Fibroblast of lung (primary cell): ENCODE measurements around the gene HSPA2. TPM values are rescaled to one million over a fixed set of nuclear protein-coding genes. Genes with fewer than 3 reads are reported as not detected.

Source experiments
- DNase-seq, 2 donors: peaks; one replicate each; pipeline versions ENCODE4 v3.0.0 to v3.0.0-alpha.2; 2010; ENCODE audit warnings: low read depth in 2 of 2
- H2AFZ ChIP-seq: 2 replicates; pipeline ENCODE4 v1.5.1; 2012; ENCODE audit warnings: low read length, control low read depth, inconsistent platforms
- H3K27ac ChIP-seq: 2 replicates; pipeline ENCODE4 v1.5.1; 2011; ENCODE audit warnings: low read length, control low read depth; ENCODE audit not compliant: insufficient read depth
- H3K27me3 ChIP-seq: 2 replicates; pipeline ENCODE4 v1.5.1; 2011; ENCODE audit warnings: mild to moderate bottlenecking, low read length; ENCODE audit not compliant: control insufficient read depth, insufficient read depth
- H3K36me3 ChIP-seq: 2 replicates; pipeline ENCODE4 v1.5.1; 2011; ENCODE audit warnings: low read length; ENCODE audit not compliant: control insufficient read depth, insufficient read depth
- H3K4me1 ChIP-seq: 2 replicates; pipeline ENCODE4 v1.5.1; 2011; ENCODE audit warnings: low read length; ENCODE audit not compliant: control insufficient read depth, insufficient read depth; ENCODE audit errors: extremely low read depth
- H3K4me2 ChIP-seq: 2 replicates; pipeline ENCODE4 v1.5.1; 2011; ENCODE audit warnings: low read length, control low read depth; ENCODE audit not compliant: insufficient read depth; ENCODE audit errors: extremely low read depth
- H3K4me3 ChIP-seq, 4 experiments: fragments of 200-600 bp in 1 of 4; sonication (generic) in 1 of 4; replicated peaks in 1 of 4; 2 replicates each; pipeline ENCODE4 v1.5.1; 2011 to 2016; ENCODE audit warnings: low read length in 4 of 4, low read depth in 3 of 4, mild to moderate bottlenecking in 3 of 4, control low read depth in 2 of 4, inconsistent platforms in 1 of 4, mixed read lengths in 1 of 4; ENCODE audit not compliant: insufficient read depth in 1 of 4; ENCODE audit errors: control extremely low read depth in 1 of 4
- H3K79me2 ChIP-seq: 2 replicates; pipeline ENCODE4 v1.5.1; 2012; ENCODE audit warnings: mild to moderate bottlenecking, low read length, inconsistent platforms; ENCODE audit not compliant: control insufficient read depth, insufficient read depth
- H3K9ac ChIP-seq: 2 replicates; pipeline ENCODE4 v1.5.1; 2011; ENCODE audit warnings: mild to moderate bottlenecking, low read length, control low read depth; ENCODE audit not compliant: insufficient read depth
- H3K9me3 ChIP-seq: 2 replicates; pipeline ENCODE4 v1.5.1; 2012; ENCODE audit warnings: low read depth, low read length; ENCODE audit not compliant: control insufficient read depth, insufficient read depth
- H4K20me1 ChIP-seq: 2 replicates; pipeline ENCODE4 v1.5.1; 2011; ENCODE audit warnings: low read length; ENCODE audit not compliant: control insufficient read depth, insufficient read depth; ENCODE audit errors: extremely low read depth
- EZH2 ChIP-seq: IDR thresholded peaks from 2 replicates; pipeline ENCODE4 v1.5.1; 2012; ENCODE audit warnings: low read length, control low read depth, mild to moderate bottlenecking; ENCODE audit errors: missing control alignments
- polyA plus RNA-seq, 2 donors: library from polyadenylated mRNA; depleted of rRNA in 1 of 2; stranded (reverse) in 1 of 2; unstranded in 1 of 2; fragments of >200 nt; gene quantifications; 2 replicates each; pipeline ENCODE4 v1.2.1, GENCODE V29; 2011 to 2012; ENCODE audit warnings: missing spikeins in 1 of 2
- total RNA-seq: library from RNA; depleted of rRNA; stranded (reverse); fragments of >200 nt; gene quantifications from 2 replicates; pipeline ENCODE4 v1.2.1, GENCODE V29; 2014
- TF ChIP-seq, protein P1 (sequence below), 2 donors: IDR thresholded peaks in 1 of 2; conservative IDR thresholded peaks in 1 of 2; 1 replicate in 1 of 2; 2 replicates in 1 of 2; pipeline ENCODE4 v1.5.1; 2011 to 2012; ENCODE audit warnings: low read length in 2 of 2, control low read depth in 1 of 2, inconsistent platforms in 1 of 2, low read depth in 1 of 2, mild to moderate bottlenecking in 1 of 2

The HSPA2 gene
- total and polyA plus RNA-seq, 2 donors (not counting 1 experiment from before 2014, with no cell fraction given), result 9.9 to 50.0 TPM

DNA sequence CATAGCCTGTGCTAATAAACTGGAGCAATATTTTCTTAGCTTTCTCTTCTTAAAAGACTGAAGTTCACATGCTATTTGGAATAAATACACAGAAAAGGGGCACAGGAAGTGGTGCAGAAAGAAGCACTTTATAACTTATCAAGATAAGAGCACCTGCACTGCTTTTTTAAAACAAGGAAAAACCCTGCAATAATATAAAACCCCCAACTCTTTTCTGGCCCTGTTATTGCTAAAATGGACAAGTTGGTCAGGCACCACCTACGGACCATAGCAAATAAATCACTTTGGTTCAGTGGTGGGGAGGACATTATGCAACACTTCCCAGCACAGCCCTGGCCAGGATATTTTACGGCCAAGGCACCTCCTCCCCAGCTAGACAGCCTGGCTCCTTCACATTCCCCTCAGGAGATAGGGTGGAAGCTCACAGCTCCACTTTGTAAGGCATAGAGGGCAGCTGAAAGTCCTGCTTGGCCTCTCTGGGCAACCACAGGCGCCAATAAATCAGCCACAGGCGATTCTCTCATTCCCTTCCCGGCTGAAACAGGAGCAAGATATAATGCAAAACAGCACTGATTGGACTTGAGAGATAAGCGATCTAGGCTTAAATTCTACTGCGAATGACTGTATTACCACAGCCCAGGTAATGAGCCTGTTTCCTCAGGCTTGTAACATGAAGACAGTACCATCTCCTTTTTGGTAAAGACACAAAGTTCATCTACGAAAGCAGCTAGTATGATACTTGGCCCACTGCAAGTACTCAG lies 39.0 kb upstream of the HSPA2 start:
- Histone ChIP-seq H2AFZ (no peak overlapping the region), H3K9me3 (no peaks in the 10 kb centered on the region), H3K36me3 (no peaks in the 10 kb centered on the region), H3K4me2 (peak overlapping the region; percentile 86), H4K20me1 (peaks cover 4% of the 10 kb centered on the region), H3K27ac (peak overlapping the region; percentile 98), H3K9ac (no peak overlapping the region), H3K27me3 (no peaks in the 10 kb centered on the region), H3K79me2 (peaks cover 33% of the 10 kb centered on the region), H3K4me1 (peaks cover 6% of the 10 kb centered on the region), H3K4me3 (peak overlapping the region in 3 of 4 experiments; percentile 12 to 92 (median 86))
- peak; percentile 63 to 82 for DNase-seq
- TF ChIP-seq, protein P1, sequence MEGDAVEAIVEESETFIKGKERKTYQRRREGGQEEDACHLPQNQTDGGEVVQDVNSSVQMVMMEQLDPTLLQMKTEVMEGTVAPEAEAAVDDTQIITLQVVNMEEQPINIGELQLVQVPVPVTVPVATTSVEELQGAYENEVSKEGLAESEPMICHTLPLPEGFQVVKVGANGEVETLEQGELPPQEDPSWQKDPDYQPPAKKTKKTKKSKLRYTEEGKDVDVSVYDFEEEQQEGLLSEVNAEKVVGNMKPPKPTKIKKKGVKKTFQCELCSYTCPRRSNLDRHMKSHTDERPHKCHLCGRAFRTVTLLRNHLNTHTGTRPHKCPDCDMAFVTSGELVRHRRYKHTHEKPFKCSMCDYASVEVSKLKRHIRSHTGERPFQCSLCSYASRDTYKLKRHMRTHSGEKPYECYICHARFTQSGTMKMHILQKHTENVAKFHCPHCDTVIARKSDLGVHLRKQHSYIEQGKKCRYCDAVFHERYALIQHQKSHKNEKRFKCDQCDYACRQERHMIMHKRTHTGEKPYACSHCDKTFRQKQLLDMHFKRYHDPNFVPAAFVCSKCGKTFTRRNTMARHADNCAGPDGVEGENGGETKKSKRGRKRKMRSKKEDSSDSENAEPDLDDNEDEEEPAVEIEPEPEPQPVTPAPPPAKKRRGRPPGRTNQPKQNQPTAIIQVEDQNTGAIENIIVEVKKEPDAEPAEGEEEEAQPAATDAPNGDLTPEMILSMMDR (conservative IDR thresholded peaks at IDR 0.05 in 1 of 2, IDR thresholded peaks at IDR 0.05 in 1 of 2; ENCODE audit: low read depth in 1 of 2, low read length in 2 of 2), result no peak
- TF ChIP-seq EZH2, result no peak

DNA sequence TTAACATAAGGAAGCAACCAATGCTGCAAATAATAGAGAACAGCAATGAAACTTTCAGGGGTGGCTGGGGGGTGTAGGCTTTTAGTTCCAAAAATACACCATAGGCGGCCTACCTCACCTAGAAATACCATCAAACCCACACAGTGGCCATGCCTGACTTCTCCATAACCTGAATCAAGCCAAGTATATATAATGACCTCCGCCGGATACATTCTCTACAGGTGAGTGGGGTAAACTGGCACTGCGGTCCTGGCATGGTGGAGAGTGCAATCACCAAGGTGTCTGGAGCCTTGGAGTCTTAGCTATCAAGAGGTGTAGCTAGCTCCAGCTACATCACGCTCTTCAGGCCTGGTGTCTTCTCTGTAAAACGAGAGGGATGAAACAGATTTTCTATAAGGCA lies 38.1 kb upstream of the HSPA2 start:
- DNase-seq, result no peak
- Histone ChIP-seq H3K36me3 (no peaks in the 10 kb centered on the region), H2AFZ (no peak overlapping the region), H3K4me2 (peak overlapping the region; percentile 86), H3K4me1 (peaks cover 8% of the 10 kb centered on the region), H3K27me3 (no peaks in the 10 kb centered on the region), H3K4me3 (peak overlapping the region; percentile 73 to 92 (median 88)), H3K79me2 (peaks cover 42% of the 10 kb centered on the region), H3K9me3 (no peaks in the 10 kb centered on the region), H3K9ac (peak overlapping the region; percentile 97), H3K27ac (peak overlapping the region; percentile 98), H4K20me1 (peaks cover 6% of the 10 kb centered on the region)
- no peak for TF ChIP-seq EZH2
- TF ChIP-seq, protein P1 (conservative IDR thresholded peaks at IDR 0.05 in 1 of 2, IDR thresholded peaks at IDR 0.05 in 1 of 2; ENCODE audit: low read depth in 1 of 2, low read length in 2 of 2), result no peak

DNA sequence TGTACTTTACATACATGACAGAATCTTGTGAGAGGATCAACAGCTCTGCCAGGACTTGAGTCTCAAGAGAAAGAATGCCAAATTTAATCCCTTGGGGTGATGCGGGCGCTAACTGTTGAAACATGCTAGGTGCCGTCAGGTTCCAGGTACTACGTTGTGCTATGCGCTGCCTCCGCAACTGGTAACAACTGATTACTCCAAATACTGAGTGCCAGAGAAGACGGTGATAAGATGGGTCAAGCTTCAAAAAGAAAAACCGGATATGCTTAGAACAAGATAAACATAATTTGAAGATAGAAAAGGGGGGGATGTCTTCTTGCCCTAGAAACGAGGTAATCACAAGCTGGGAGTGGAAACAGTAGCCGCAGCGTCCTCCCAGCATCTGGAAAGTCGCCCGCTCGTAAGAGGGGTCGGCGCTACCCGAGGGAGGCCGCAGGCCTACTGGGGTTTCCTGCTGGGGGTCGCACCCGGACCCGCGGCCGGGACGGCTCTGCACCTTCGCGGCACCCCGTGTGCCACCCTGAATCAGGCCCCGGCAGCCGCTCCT lies 37.6 kb upstream of the HSPA2 start:
- H3K9me3 ChIP-seq, result no peaks in the 10 kb centered on the region
- H3K27ac ChIP-seq, result peak overlapping the region; percentile 98
- peak; percentile 21 for DNase-seq
- peak overlapping the region; percentile 73 to 92 (median 88) for H3K4me3 ChIP-seq
- H2AFZ ChIP-seq, result peak overlapping the region; percentile 76
- H3K36me3 ChIP-seq, result no peaks in the 10 kb centered on the region
- peak overlapping the region; percentile 97 for H3K9ac ChIP-seq
- TF ChIP-seq, protein P1 (conservative IDR thresholded peaks at IDR 0.05 in 1 of 2, IDR thresholded peaks at IDR 0.05 in 1 of 2; ENCODE audit: low read depth in 1 of 2, low read length in 2 of 2), result no peak
- no peak for TF ChIP-seq EZH2
- peaks cover 47% of the 10 kb centered on the region for H3K79me2 ChIP-seq
- no peaks in the 10 kb centered on the region for H3K27me3 ChIP-seq
- peaks cover 9% of the 10 kb centered on the region for H4K20me1 ChIP-seq
- H3K4me2 ChIP-seq, result peak overlapping the region; percentile 86
- peaks cover 13% of the 10 kb centered on the region for H3K4me1 ChIP-seq
